ENCODE data around the gene USP47. TPM values are rescaled to one million over a fixed set of nuclear protein-coding genes. Genes with fewer than 3 reads are reported as not detected.

The USP47 gene
- total and polyA plus RNA-seq, 2 experiments from 2014 or later = 16.3 to 36.7 TPM

- TF ChIP-seq ZNF462 (CRISPR knock-in tag; IDR thresholded peaks at IDR 0.05) (no peak), EZH2phosphoT487 (IDR thresholded peaks at IDR 0.05; ENCODE audit: unreplicated experiment) (no peak), STAT1 (IDR thresholded peaks at IDR 0.05; ENCODE audit: unreplicated experiment) (no peak), JUNB (IDR thresholded peaks at IDR 0.05; ENCODE audit: unreplicated experiment) (no peak)
- TF ChIP-seq, protein P1, sequence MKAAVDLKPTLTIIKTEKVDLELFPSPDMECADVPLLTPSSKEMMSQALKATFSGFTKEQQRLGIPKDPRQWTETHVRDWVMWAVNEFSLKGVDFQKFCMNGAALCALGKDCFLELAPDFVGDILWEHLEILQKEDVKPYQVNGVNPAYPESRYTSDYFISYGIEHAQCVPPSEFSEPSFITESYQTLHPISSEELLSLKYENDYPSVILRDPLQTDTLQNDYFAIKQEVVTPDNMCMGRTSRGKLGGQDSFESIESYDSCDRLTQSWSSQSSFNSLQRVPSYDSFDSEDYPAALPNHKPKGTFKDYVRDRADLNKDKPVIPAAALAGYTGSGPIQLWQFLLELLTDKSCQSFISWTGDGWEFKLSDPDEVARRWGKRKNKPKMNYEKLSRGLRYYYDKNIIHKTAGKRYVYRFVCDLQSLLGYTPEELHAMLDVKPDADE (IDR thresholded peaks at IDR 0.05) = no peak
Observed at GRCh38 chr11:11816511-11817314, 25.1 kb upstream of the USP47 start (continued).

GRCh38 chr11:11817957-11818356 lies 23.8 kb upstream of the USP47 start:
- H3K4me3 Mint-ChIP-seq = no peak overlapping the region
- no peak for TF ChIP-seq CREB1 (CRISPR knock-in tag; IDR thresholded peaks at IDR 0.05; ENCODE audit: low read depth)
- TF ChIP-seq NANOG (IDR thresholded peaks at IDR 0.05; ENCODE audit: borderline replicate concordance) = no peak
- no peak for TF ChIP-seq POLR2AphosphoS5 (IDR thresholded peaks at IDR 0.05; ENCODE audit: low read depth)
- TF ChIP-seq EZH2 (IDR thresholded peaks at IDR 0.05; ENCODE audit: low read depth, unreplicated experiment) = no peak
- TF ChIP-seq ZNF114 (CRISPR knock-in tag; IDR thresholded peaks at IDR 0.05) = no peak
- TF ChIP-seq, protein P2, sequence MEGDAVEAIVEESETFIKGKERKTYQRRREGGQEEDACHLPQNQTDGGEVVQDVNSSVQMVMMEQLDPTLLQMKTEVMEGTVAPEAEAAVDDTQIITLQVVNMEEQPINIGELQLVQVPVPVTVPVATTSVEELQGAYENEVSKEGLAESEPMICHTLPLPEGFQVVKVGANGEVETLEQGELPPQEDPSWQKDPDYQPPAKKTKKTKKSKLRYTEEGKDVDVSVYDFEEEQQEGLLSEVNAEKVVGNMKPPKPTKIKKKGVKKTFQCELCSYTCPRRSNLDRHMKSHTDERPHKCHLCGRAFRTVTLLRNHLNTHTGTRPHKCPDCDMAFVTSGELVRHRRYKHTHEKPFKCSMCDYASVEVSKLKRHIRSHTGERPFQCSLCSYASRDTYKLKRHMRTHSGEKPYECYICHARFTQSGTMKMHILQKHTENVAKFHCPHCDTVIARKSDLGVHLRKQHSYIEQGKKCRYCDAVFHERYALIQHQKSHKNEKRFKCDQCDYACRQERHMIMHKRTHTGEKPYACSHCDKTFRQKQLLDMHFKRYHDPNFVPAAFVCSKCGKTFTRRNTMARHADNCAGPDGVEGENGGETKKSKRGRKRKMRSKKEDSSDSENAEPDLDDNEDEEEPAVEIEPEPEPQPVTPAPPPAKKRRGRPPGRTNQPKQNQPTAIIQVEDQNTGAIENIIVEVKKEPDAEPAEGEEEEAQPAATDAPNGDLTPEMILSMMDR (conservative IDR thresholded peaks at IDR 0.05; ENCODE audit: low read depth in 2 of 2) = no peak
- no peak for TF ChIP-seq EZH2phosphoT487 (IDR thresholded peaks at IDR 0.05; ENCODE audit: unreplicated experiment)

More at GRCh38 chr11:11817957-11818356, 23.8 kb upstream of the USP47 start:
- Mint-ChIP-seq H3K36me3 (ENCODE audit: low read depth) (no peaks in the 10 kb centered on the region), H3K27ac (no peak overlapping the region), H3K4me1 (no peaks in the 10 kb centered on the region), H3K9me3 (no peaks in the 10 kb centered on the region), H3K27me3 (ENCODE audit: insufficient read depth, low read depth, poor library complexity) (no peaks in the 10 kb centered on the region)
- Histone ChIP-seq H3K9me2 (ENCODE audit: insufficient read depth) (no peaks in the 10 kb centered on the region), H3K4me3 (no peak overlapping the region), H3K27me3 (ENCODE audit: insufficient read depth) (no peaks in the 10 kb centered on the region), H3K79me2 (replicated peaks; ENCODE audit: insufficient read depth) (no peaks in the 10 kb centered on the region), H4K20me1 (replicated peaks; ENCODE audit: insufficient read depth) (no peaks in the 10 kb centered on the region), H3K27ac (ENCODE audit: low read depth) (no peak overlapping the region), H3K4me1 (ENCODE audit: insufficient read depth) (no peaks in the 10 kb centered on the region), H3K36me3 (ENCODE audit: insufficient read depth) (no peaks in the 10 kb centered on the region), H3F3A (replicated peaks; ENCODE audit: low read depth) (no peaks in the 10 kb centered on the region), H2AFZ (no peak overlapping the region), H3K4me2 (no peak overlapping the region)
- ATAC-seq (no peak), DNase-seq (ENCODE audit: low spot score) (no peak)
